ENCODE results near the gene SCGB1C2. TPM values are rescaled to one million over a fixed set of nuclear protein-coding genes. Genes with fewer than 3 reads are reported as not detected.

The SCGB1C2 gene
- not detected in 2 replicates for total RNA-seq

DNA sequence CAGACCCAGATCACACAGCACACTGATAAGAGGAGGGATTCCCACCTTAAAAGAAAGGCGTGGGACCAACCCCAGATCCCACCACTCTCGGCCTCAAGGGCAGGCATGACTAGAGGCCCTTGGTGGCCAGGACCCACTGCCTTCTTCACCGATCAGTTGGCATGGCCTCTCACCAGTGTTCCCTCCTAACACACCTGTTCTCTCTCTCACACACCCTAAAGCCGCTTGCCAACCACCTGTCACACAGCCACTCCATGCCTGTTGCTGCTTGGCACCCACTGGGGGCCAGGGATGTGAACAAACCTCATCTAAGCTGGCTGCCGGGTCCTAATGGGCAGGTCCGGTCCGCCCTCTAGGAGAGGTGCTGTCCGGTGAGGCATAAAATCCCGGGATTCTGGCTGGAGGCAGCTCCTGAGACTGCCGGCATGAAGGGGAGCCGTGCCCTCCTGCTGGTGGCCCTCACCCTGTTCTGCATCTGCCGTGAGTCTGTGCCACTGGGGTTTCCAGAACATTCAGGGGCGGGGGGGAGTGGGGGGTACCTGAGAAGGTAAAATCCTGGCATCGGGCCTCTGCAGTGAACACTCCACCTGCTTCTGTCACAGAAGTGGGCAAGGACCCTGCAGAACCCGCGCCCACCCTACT, at the start of gene SCGB1C2:
Gene SCGB1C2, plus strand, starts transcription at position 404 of the 642 bp plus-strand sequence. Its CDS starts 22 bp downstream, at position 426.

DNA sequence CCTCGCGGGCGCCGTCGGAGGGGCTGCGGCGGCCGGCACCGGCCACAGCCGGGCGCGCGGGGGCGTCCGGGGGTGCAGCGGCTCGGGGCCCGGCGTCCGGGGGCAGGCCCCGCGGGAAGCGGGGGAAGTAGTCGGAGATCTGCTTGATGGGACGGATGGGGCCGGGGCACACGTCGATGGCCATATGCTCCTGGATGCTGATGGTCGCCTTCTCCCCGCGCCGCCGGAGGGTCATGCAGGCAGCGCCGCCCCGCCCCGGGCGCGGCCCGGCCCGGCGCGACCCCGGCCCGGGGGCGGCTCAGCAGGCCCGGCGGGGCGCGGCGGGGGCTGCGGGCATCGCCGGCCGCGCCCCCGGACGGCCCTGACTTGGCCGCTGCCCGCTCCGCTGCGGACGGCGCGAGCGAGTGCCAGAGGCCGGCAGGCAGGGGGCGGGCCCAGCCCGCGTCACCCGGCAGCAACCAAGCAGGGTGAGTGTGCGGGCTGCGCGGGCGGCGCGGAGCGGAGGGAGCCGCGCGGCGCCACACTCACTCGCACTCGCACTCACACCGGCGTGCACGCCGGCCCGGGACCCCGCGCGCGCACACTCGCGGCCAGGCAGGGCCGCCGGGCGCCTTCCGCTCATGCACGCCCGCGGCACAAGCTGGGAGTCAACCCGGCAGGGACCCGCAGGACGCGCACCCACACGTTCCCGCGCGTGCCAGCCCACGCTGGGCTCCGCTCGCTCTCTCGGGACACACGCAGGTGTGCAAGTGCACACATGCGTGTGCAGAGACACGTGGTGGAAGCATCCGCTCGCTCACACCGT, 44.1 kb downstream of the SCGB1C2 start, which contains the start of gene DOC2B:
Gene DOC2B, minus strand, starts transcription at position 406 of the 805 bp plus-strand sequence. Its CDS starts 171 bp downstream, at position 235.

Other genes starting within 250 kb of the SCGB1C2 start
- gene DOC2B, start 44.1 kb downstream of the SCGB1C2 start, total RNA-seq: under 0.01 and 1.3 TPM in 2 replicates
- gene RPH3AL, start 215.2 kb downstream of the SCGB1C2 start, total RNA-seq: 2.8 and 7.5 TPM in 2 replicates

Measured in endothelial cell of coronary artery (primary cell).